ENCODE results near the gene PXDN. TPM values are rescaled to one million over a fixed set of nuclear protein-coding genes. Genes with fewer than 3 reads are reported as not detected.

PXDN gene
- total and polyA plus RNA-seq, 2 of the 13 experiments (the other 11 are each of a cell fraction or from before 2014, with no cell fraction given) = not detected

DNA sequence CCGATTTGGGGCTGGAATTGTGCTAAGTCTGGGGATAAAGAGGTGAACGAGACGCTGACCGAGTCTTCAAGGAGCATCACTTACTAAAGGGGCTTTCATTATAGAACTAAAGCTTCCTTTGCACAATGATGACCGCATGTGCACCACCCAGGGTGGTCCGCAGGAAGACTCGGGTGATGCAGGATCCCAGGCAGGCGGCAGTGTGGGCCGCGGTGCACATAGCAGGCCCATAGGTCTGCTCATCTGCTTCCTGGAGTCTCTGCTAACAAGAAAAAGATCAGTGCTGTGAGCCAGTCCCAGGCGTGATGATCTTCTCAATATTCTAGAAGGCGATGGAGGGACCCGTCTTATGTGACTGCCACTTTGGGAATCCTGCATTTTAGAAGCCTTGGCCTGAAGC is 122.8 kb downstream of the PXDN start:
- no peak for FAIRE-seq
- Histone ChIP-seq H3K79me2 (ENCODE audit: insufficient read depth, low read length) (no peaks in the 10 kb centered on the region), H4K20me1 (ENCODE audit: insufficient read depth, low read length) (no peaks in the 10 kb centered on the region), H2AFZ (ENCODE audit: low read length) (no peak overlapping the region), H3K27ac (ENCODE audit: extremely low read length, insufficient read depth, low read length) (no peak overlapping the region), H3K4me1 (ENCODE audit: insufficient read depth, low read length) (no peaks in the 10 kb centered on the region), H3K9me3 (ENCODE audit: low read length) (no peaks in the 10 kb centered on the region), H3K4me3 (replicated peaks in 1 of 3; ENCODE audit: insufficient read depth in 1 of 3, low read depth in 2 of 3, low read length in 3 of 3) (no peak overlapping the region), H3K27me3 (ENCODE audit: control insufficient read depth in 1 of 2, insufficient read depth in 2 of 2, low read length in 2 of 2) (peaks cover 10 to 34% of the 10 kb centered on the region in 2 experiments), H3K36me3 (replicated peaks in 1 of 2; ENCODE audit: control insufficient read depth in 1 of 2, insufficient read depth in 2 of 2, low read length in 2 of 2) (no peaks in the 10 kb centered on the region), H3K9ac (ENCODE audit: insufficient read depth, low read depth, low read length) (no peak overlapping the region), H3K4me2 (ENCODE audit: low read depth, low read length) (no peak overlapping the region)
- intact Hi-C loops (cut with micrococcal nuclease; ENCODE audit: unreplicated experiment) (no loop called here), in situ Hi-C loops (cut with HindIII; ENCODE audit: extremely low pct_ligation_motif_present, low pct_unique_long_range_greater_than_20kb) (no loop called here)
- no peak for ATAC-seq
- CTCF ChIA-PET (ENCODE audit: low intra/inter-chr PET ratio, low total read pairs) = no interaction called here
- no peak for DNase-seq (ENCODE audit: low spot score)
- TF ChIP-seq MZF1 (CRISPR knock-in tag; IDR thresholded peaks at IDR 0.05; ENCODE audit: borderline replicate concordance) (no peak), ZNF614 (CRISPR knock-in tag; IDR thresholded peaks at IDR 0.05; ENCODE audit: borderline replicate concordance) (no peak)
- 49% methylated on average over 12 of the region's 13 CpGs for WGBS (ENCODE audit: low lambda C conversion rate)
- POLR2A ChIA-PET = no interaction called here
- no TSS peak for BruUV-seq (replicated peaks)

DNA sequence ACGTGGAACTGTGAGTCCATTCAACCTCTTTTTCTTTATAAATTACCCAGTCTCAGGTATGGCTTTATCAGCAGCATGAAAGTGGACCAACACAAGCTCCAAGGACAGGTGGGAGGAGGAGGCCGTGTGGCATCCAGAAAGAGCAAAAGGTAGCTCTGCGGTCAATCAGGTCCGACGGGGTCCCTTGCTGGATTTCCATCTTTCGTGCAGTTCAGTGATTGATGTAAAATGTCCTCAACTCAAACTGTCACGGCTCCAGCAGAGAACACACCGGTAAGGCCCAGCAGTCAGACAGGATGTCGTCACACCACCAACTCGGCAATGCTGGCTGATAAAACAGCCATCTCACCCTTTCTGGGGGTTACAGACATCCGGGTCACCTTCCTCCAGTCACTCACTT is 123.3 kb downstream of the PXDN start:
- Histone ChIP-seq H3K27ac (ENCODE audit: extremely low read length, insufficient read depth, low read length) (no peak overlapping the region), H4K20me1 (ENCODE audit: insufficient read depth, low read length) (no peaks in the 10 kb centered on the region), H3K4me1 (ENCODE audit: insufficient read depth, low read length) (no peaks in the 10 kb centered on the region), H3K36me3 (replicated peaks in 1 of 2; ENCODE audit: control insufficient read depth in 1 of 2, insufficient read depth in 2 of 2, low read length in 2 of 2) (no peaks in the 10 kb centered on the region), H3K27me3 (ENCODE audit: control insufficient read depth in 1 of 2, insufficient read depth in 2 of 2, low read length in 2 of 2) (peaks cover 10 to 31% of the 10 kb centered on the region in 2 experiments), H3K9me3 (ENCODE audit: low read length) (no peaks in the 10 kb centered on the region), H2AFZ (ENCODE audit: low read length) (no peak overlapping the region), H3K79me2 (ENCODE audit: insufficient read depth, low read length) (no peaks in the 10 kb centered on the region), H3K4me3 (replicated peaks in 1 of 3; ENCODE audit: insufficient read depth in 1 of 3, low read depth in 2 of 3, low read length in 3 of 3) (no peak overlapping the region), H3K4me2 (ENCODE audit: low read depth, low read length) (no peak overlapping the region), H3K9ac (ENCODE audit: insufficient read depth, low read depth, low read length) (no peak overlapping the region)
- no peak for ATAC-seq
- in situ Hi-C loops (cut with HindIII; ENCODE audit: extremely low pct_ligation_motif_present, low pct_unique_long_range_greater_than_20kb) (no loop called here), intact Hi-C loops (cut with micrococcal nuclease; ENCODE audit: unreplicated experiment) (no loop called here)
- FAIRE-seq = no peak
- ChIA-PET CTCF (ENCODE audit: low intra/inter-chr PET ratio, low total read pairs) (no interaction called here), POLR2A (no interaction called here)
- no TSS peak for BruUV-seq (replicated peaks)
- WGBS (ENCODE audit: low lambda C conversion rate) = 32% methylated on average over 8 of the region's 11 CpGs
- DNase-seq (ENCODE audit: low spot score) = no peak
- peak; percentile 39; the same call in 1 of the 2 replicates for TF ChIP-seq CREB1 (IDR thresholded peaks at IDR 0.05)
- TF ChIP-seq CREB1 (CRISPR knock-in tag; IDR thresholded peaks at IDR 0.05) = no peak
- TF ChIP-seq YY1 (IDR thresholded peaks at IDR 0.05; ENCODE audit: insufficient read depth, insufficient replicate concordance, low read depth, low read length) = no peak
